GM12874 (cell line): ENCODE measurements around the gene RCOR2.

Experiments used
- TF ChIP-seq, protein P1 (sequence below): IDR thresholded peaks from 2 replicates; pipeline ENCODE4 v1.5.1; 2011; ENCODE audit warnings: low read depth, mild to moderate bottlenecking, control low read depth, low read length, moderate library complexity; ENCODE audit not compliant: insufficient read depth

RCOR2 gene

DNA sequence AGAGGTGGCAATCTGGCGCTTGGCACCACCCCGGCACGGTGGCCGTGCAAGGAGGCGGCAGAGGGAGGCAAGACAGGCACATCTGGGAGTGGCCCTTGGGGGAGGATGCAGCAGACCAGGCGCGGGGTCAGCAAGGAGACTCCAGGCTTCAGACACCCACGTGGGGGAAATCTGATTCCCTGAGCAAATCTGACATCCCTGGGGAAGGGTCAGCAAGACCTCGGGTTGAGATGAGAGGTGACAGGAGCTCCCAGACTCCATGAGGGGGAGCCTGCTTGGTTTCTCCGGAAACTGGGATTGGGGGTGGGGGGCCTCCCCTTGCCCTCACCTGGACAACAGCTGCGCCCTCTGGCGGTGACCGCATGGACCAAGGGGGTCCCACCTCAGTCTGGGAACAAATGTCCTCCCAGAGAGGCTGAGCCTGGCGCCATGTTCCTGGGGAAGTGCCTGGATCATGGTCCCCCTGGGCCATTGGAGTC, 4.0 kb upstream of the RCOR2 start:
- TF ChIP-seq, protein P1, sequence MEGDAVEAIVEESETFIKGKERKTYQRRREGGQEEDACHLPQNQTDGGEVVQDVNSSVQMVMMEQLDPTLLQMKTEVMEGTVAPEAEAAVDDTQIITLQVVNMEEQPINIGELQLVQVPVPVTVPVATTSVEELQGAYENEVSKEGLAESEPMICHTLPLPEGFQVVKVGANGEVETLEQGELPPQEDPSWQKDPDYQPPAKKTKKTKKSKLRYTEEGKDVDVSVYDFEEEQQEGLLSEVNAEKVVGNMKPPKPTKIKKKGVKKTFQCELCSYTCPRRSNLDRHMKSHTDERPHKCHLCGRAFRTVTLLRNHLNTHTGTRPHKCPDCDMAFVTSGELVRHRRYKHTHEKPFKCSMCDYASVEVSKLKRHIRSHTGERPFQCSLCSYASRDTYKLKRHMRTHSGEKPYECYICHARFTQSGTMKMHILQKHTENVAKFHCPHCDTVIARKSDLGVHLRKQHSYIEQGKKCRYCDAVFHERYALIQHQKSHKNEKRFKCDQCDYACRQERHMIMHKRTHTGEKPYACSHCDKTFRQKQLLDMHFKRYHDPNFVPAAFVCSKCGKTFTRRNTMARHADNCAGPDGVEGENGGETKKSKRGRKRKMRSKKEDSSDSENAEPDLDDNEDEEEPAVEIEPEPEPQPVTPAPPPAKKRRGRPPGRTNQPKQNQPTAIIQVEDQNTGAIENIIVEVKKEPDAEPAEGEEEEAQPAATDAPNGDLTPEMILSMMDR = peak; percentile 61

DNA sequence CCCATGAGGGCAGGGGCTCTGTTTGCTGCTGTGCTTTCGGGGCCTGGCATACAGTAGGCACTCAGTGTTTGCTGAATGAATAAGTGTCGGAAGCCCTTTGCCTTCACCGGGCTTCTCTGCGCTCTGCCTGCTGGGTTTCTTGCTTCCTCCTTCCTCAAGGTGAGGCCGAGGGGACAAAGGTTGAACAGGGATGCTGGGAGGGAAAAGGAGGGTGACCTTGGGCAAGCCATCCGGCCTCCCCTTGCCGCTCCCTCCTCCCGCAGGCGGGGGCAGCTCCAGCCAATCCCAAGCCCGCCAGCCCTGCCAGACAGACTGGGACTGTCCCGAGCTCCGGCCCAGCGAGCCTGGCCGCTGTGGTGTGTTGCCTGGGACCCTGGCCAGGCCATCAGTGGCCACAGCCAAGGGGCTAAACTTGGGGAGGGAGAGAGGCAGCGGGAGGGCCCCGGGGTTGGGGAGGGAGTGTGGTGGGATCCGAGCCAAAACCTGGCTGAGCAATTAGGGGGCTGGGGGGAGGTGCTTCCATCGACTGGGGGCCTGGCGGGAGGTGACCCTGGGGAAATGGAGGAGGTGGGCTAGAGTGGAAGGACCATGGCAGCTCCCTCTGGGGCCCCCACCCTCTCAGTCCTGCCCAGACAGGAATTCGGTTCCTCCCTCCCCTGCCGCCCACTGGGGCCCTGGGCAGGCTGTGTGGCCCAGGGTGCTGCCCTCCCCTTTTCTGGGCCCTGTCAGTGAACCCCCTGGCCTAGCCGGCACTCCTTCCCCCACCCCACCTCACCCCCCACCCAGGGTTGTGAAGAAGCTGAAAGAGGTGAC, 3.4 kb upstream of the RCOR2 start:
- TF ChIP-seq, protein P1 = no peak

DNA sequence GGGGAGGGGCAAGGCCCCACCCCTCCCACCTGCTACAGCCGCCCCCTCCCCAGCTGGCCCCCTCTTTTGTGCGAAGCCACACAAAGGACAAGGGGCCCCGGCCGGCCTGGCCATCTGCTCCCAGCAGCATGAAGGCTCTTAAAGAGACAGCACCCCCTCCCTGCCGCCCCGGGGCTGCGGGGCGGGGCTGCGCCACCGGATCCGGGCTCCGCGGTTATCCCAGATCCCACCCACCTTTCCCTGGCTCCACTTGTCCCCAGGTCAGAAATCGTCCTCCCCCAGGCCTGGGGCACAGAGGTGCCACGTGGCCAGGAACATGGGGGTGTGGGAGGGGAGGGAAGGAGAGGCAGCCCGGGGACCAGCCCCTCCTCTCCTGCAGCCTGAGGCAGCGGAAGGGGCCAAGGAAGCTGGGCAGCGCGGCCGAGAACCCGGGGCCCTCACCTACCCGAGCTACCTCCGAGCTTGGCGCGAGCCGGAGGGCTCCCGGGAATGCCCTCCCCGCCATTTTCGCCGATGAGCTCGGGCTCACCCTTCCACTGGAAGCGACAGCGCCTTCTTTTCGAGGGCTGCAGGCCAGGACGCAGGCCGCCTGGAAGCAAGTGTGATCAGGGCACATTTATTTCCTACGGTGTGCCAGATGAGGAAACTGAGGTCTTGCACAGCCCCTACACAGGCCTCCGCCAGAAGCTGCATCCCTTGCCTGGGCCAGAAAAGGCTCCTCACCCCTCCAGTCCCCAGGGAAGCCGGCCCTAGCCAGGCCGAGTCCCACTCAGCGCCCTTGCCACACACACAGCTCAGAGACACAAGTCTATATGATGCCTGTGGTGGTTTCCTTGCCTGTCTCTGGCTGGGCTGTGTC, 2.5 kb upstream of the RCOR2 start:
- TF ChIP-seq, protein P1 = no peak

DNA sequence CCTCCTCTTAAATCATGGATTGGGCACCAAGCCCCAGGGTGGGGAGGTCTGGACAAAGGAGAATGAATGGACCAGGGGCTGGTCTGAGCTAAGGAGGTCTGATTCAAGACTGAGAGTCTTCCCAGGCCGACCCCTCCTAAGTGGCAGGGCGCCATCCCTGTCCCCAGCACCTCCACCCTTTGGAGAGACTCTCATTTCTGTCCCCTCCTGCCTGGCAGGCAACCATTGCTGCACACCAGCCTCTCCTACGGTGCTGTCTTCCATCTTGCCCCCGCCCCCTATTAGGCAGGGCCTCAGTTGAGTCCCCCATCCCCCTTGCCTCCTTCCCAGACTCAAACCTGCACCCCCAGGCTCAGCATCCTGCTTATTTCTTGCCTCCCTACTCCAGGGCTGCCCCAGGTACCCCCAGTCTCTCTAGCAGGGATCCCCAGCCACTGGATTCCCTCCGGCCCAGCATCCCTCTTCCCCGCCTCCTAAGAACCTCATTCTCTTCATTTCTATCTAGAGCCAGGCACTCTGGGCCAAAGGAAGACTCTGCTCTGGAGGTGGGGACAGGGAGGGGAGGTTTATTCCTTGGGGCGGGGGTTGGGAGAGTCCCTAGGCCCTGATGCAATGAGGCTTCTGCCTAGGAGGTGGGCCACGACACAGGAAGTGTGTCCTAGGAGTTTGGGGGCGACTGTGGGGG, 1.7 kb upstream of the RCOR2 start:
- TF ChIP-seq, protein P1 = no peak

DNA sequence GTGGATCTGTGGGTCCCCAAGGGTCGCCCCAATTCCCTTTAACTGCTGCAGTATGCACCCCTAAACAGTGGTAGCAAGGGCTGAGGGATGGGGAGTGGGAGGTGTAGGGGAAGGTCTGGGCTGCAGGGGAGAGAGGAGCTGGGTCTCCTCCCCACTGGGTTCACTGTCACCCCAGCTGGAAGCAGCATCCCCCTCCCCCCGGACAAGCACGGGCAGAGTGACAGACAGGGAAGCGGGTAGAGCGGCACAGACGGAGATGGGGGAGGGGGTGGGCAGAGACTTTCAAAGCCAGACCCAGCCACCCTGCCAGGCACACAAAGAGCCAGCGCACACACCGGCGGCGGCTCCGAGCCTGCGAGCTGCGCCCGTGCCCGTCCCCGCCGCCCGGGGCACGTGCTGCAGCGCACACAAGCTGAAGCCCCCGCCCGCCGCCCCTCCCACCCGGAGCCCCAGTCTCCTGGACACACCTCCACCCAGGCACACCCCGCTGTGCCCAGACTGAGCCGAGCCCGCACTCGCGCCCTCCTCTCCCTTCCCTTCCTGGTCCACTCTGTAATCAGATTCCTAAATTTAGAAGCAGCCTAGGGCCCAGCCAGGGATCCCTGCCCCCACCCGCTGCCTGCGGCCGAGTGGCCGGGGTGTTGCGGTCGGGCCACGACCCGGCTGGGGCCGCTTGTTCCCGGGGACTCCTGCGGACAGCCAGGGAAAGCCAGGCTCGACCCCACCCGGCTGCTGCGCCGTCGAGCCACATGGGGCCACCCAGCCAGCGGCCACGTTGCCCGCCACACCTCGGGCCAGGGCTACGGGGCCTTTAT, 935 bp upstream of the RCOR2 start:
- TF ChIP-seq, protein P1 = no peak

DNA sequence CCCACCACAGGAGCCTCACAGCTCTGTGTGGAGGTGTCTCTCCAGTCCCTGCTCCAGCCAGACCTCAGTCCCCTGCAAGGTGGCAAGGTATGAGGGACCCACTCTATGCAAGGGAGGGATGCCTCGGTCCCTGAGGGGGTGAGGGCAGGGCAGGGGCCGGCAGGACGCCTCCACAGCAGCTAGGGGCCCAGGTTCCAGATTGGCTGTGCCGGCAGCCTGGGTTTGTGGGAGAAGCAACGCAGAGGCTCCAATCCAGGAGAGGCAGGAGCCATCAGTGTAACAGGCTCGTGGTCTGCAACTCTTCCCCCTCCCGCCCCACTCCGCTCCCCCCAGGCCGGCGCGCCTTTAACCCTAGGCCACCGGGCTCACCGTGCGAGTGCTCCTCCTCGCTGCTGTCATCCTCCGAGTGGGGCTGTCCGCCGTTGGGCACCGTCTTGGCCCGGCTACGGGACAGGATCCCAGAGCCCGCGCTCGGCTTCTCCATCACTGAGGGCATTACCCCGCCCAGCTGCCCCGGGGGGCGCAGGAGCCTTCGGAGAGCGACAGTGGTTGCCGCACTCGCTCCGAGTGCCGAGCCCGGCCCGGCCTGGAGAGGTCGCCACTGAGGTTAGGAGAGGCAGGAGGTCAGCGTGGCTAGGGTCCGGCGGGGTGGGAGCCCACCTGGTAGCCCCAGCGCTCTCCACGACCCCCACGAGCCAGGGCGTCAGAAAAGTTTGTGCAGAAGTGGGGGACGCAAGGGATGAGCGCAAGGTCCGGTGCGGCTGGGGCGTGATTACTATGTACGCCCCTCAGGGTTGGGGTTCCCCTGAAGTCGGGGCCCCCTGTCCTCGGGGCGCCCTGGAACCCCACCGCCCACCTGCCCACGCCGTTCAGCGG, 765 bp downstream of the RCOR2 start:
- TF ChIP-seq, protein P1 = peak; percentile 78
